Measurements from ENCODE around the gene GSTM3. TPM values are rescaled to one million over a fixed set of nuclear protein-coding genes. Genes with fewer than 3 reads are reported as not detected.

The GSTM3 gene
- total and polyA plus RNA-seq, 8 donors, result 32.2 to 350 (median 113) TPM

GRCh38 chr1:109717729-109718128 lies 23.1 kb downstream of the GSTM3 start:
- intact Hi-C loops (cut with DNase I; ENCODE audit: low total_unique reads), result no loop called here
- TF ChIP-seq POLR2A (IDR thresholded peaks at IDR 0.05), result no peak
- no peak for TF ChIP-seq CTCF (IDR thresholded peaks at IDR 0.05)
- no peaks in the 10 kb centered on the region for H3K36me3 ChIP-seq
- H3K9me3 ChIP-seq, result no peaks in the 10 kb centered on the region
- no peaks in the 10 kb centered on the region for H3K27me3 ChIP-seq
- 86 to 92% (median 87%) methylated on average over 5 of the region's 5 CpGs for WGBS, 5 donors
- no peak for DNase-seq
- H3K27ac ChIP-seq, result no peak overlapping the region
- no peak overlapping the region for H3K4me3 ChIP-seq
- H3K4me1 ChIP-seq, result peaks cover 0 to 15% (median 6%) of the 10 kb centered on the region in 4 donors

DNA sequence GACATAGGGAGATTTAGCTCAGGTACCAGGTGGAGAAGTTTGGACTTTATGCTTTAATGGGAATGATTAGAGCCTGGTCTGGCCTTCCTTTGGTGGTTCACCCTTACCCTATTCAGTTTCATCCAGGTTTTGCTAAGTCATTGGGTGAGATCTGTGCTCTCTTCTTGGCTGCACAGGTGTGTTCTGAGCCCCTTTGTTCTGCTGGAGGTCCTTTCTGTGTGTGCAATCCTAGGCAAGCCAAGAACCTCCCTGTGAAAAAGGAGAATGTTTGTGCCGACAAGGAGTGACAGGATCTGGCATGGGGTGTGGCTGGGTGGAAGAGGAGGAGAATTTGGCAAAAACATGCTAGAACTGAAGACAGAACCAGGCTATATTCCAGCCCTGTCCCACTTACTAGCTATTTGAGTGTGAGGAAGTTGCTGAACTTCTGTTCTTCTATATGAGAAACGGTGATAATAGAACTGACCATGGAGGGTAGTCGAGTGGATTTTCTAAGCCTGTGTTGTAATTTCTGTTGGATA lies 24.2 kb downstream of the GSTM3 start:
- DNase-seq, result no peak
- H3K4me3 ChIP-seq, result no peak overlapping the region
- WGBS, 5 donors, result 49 to 68% (median 64%) methylated on average over 3 of the region's 3 CpGs
- no peaks in the 10 kb centered on the region for H3K9me3 ChIP-seq
- H3K36me3 ChIP-seq, result no peaks in the 10 kb centered on the region
- peaks cover 0 to 8% (median 0%) of the 10 kb centered on the region in 3 donors for H3K27me3 ChIP-seq
- peaks cover 0 to 15% (median 8%) of the 10 kb centered on the region in 4 donors for H3K4me1 ChIP-seq
- H3K27ac ChIP-seq, result peak overlapping the region in 2 of 5 donors; percentile 20 to 46
- TF ChIP-seq EP300 (IDR thresholded peaks at IDR 0.05), result no peak
- TF ChIP-seq POLR2A (IDR thresholded peaks at IDR 0.05), result no peak
- no peak for TF ChIP-seq POLR2AphosphoS5 (IDR thresholded peaks at IDR 0.05)
- TF ChIP-seq CTCF (IDR thresholded peaks at IDR 0.05), result no peak
- intact Hi-C loops (cut with DNase I; ENCODE audit: low total_unique reads), result no loop called here

- 72 to 86% (median 76%) methylated on average over 3 of the region's 3 CpGs for WGBS, 5 donors
- peaks cover 0 to 15% (median 8%) of the 10 kb centered on the region in 4 donors for H3K4me1 ChIP-seq
- no peak for DNase-seq
Measured at GRCh38 chr1:109716121-109716520, 24.7 kb downstream of the GSTM3 start.

GRCh38 chr1:109714661-109715372 lies 26.0 kb downstream of the GSTM3 start:
- peak in 1 of 2 donors; percentile 15 for DNase-seq
- Histone ChIP-seq H3K36me3 (no peaks in the 10 kb centered on the region), H3K27me3 (peaks cover 0 to 8% (median 0%) of the 10 kb centered on the region in 3 donors), H3K9me3 (no peaks in the 10 kb centered on the region), H3K4me1 (peaks cover 0 to 15% (median 8%) of the 10 kb centered on the region in 4 donors), H3K4me3 (no peak overlapping the region), H3K27ac (no peak overlapping the region)
- TF ChIP-seq CTCF (IDR thresholded peaks at IDR 0.05) (no peak), POLR2A (IDR thresholded peaks at IDR 0.05) (no peak), EP300 (IDR thresholded peaks at IDR 0.05) (no peak), POLR2AphosphoS5 (IDR thresholded peaks at IDR 0.05) (no peak)
- intact Hi-C loops (cut with DNase I; ENCODE audit: low total_unique reads), result no loop called here
- WGBS, 5 donors, result 84 to 90% (median 88%) methylated on average over 12 of the region's 12 CpGs

More at GRCh38 chr1:109716121-109716520, 24.7 kb downstream of the GSTM3 start:
- Histone ChIP-seq H3K27me3 (peaks cover 0 to 8% (median 0%) of the 10 kb centered on the region in 3 donors), H3K4me3 (no peak overlapping the region), H3K36me3 (no peaks in the 10 kb centered on the region), H3K9me3 (no peaks in the 10 kb centered on the region), H3K27ac (peak overlapping the region in 2 of 5 donors; percentile 20 to 46)
- intact Hi-C loops (cut with DNase I; ENCODE audit: low total_unique reads), result no loop called here
- TF ChIP-seq CTCF (IDR thresholded peaks at IDR 0.05) (no peak), POLR2AphosphoS5 (IDR thresholded peaks at IDR 0.05) (no peak), EP300 (IDR thresholded peaks at IDR 0.05) (no peak), POLR2A (IDR thresholded peaks at IDR 0.05) (no peak)

Measured in stomach (tissue), 9 donors.